Hair follicular keratinocyte (primary cell): Measurements from ENCODE around the gene NF2. TPM values are rescaled to one million over a fixed set of nuclear protein-coding genes. Genes with fewer than 3 reads are reported as not detected.

Source experiments
- total RNA-seq: library from RNA; depleted of rRNA; stranded (reverse); fragments of >200 nt; gene quantifications from 2 replicates; pipeline ENCODE4 v1.2.3, GENCODE V29; 2015

The NF2 gene
- 59.1 and 65.0 TPM in 2 replicates for total RNA-seq

DNA sequence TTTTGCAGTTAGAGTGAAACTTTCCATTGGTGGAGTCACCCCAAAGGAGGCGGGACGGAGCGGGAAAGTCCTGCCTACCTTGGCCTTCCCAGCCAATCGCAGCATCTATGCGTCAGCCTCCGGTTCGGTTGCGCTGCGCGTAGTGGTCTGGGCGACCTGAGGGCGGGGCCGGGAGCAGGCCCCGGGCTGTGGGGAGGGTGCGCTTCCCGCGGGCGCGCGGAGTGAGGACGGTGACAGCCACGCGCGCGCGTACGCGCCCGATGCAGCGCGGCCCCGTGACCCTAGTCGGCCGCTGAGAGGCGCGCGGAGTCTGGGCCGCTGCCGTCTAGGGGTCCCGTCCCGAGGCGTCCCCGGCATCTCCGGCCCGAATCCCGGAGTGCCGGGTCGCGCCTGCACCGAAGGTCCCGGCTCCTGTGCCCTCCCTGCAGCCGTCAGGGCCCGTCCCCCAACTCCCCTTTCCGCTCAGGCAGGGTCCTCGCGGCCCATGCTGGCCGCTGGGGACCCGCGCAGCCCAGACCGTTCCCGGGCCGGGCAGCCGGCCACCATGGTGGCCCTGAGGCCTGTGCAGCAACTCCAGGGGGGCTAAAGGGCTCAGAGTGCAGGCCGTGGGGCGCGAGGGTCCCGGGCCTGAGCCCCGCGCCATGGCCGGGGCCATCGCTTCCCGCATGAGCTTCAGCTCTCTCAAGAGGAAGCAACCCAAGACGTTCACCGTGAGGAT lies at the start of gene NF2:
NF2 (plus strand) TSS at position 276 of the 718 bp plus-strand sequence; CDS start at position 642, 366 bp downstream.

DNA sequence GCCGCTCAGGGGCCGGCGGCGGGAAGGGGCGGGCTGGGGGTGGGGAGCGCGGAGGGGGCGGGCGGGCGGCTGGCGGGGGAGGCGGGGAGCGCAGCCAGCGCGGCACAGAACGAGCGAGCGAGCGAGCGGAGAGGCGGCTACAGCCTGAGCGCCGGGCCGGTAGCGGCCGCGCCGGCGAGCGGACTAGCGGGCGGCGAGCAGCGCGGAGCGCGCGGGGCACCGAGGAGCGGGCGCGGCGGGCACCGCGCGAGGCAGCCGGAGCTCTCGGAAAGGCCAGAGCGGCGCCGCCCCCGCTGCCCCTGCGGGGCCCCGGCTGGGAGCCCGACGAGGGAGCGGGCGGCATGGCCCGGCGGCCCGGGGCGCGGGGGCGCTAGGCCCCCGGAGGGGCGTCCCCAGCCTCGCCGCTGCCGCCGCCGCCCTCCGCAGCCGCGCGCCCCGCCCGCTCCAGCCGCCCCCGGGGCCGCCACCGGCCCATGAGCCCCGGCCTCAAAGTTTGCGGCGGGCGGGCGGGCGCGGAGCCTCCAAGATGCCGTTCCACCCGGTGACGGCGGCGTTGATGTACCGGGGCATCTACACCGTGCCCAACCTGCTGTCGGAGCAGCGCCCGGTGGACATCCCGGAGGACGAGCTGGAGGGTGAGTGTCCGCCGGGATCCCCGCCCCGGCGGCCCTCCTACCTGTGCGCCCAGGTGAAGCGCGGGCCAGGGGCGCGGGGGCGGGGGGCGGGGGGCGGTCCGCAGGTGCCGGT lies 116.6 kb downstream of the NF2 start, which contains the start of gene CABP7:
CABP7 (plus strand) TSS at position 105 of the 747 bp plus-strand sequence; CDS start at position 527, 422 bp downstream.

Other genes starting within 250 kb of the NF2 start
- 70.1 and 84.1 TPM in 2 replicates for gene AP1B1, start 215.1 kb upstream of the NF2 start, total RNA-seq
- gene RFPL1, start 165.1 kb upstream of the NF2 start, total RNA-seq = not detected in 2 replicates
- gene NEFH, start 123.4 kb upstream of the NF2 start, total RNA-seq = 0.31 and 0.80 TPM in 2 replicates
- 26.9 and 34.8 TPM in 2 replicates for gene THOC5, start 49.9 kb upstream of the NF2 start, total RNA-seq
- gene NIPSNAP1, start 22.5 kb upstream of the NF2 start, total RNA-seq = 64.6 and 83.2 TPM in 2 replicates
- not detected in 2 replicates for gene CABP7, start 116.4 kb downstream of the NF2 start, total RNA-seq
- gene ZMAT5, start 163.4 kb downstream of the NF2 start, total RNA-seq = 13.0 and 20.0 TPM in 2 replicates
- gene UQCR10, start 163.7 kb downstream of the NF2 start, total RNA-seq = 104 and 110 TPM in 2 replicates
- gene ASCC2, start 234.6 kb downstream of the NF2 start, total RNA-seq = 31.4 and 36.1 TPM in 2 replicates